T-helper 1 cell treated with Interleukin-12 subunit alpha and Interleukin-12 subunit beta and Interleukin-4 antibody, amounts not matched to agents 30 μg/mL and 1 μg/mL, for 36 hours (primary cell): Measurements from ENCODE around the gene FREM1.
"Not testable (repeated sequence)": the region's sequence is repeated elsewhere in the genome, so short reads cannot be mapped to it uniquely, and the experiment has no call there.

Experiments
- H3K27ac Mint-ChIP-seq: one replicate; pipeline ENCODE4 v1.8.0; 2021; ENCODE audit warnings: mild to moderate bottlenecking, mixed read lengths
- H3K27me3 Mint-ChIP-seq: one replicate; pipeline ENCODE4 v1.8.0; 2021; ENCODE audit warnings: low read depth, mixed read lengths
- H3K36me3 Mint-ChIP-seq: one replicate; pipeline ENCODE4 v1.8.0; 2021; ENCODE audit warnings: low read depth, mixed read lengths
- H3K4me1 Mint-ChIP-seq: one replicate; pipeline ENCODE4 v1.8.0; 2021; ENCODE audit warnings: low read depth, mixed read lengths
- H3K4me3 Mint-ChIP-seq: one replicate; pipeline ENCODE4 v1.8.0; 2021; ENCODE audit warnings: mild to moderate bottlenecking, moderate library complexity, mixed read lengths
- H3K9me3 Mint-ChIP-seq: one replicate; pipeline ENCODE4 v1.8.0; 2021; ENCODE audit warnings: mixed read lengths

Gene FREM1

GRCh38 chr9:14924230-14925219 is 14.3 kb upstream of the FREM1 start:
- H3K4me1 Mint-ChIP-seq, result no peaks in the 10 kb centered on the region
- H3K4me3 Mint-ChIP-seq, result no peak overlapping the region
- no peaks in the 10 kb centered on the region for H3K9me3 Mint-ChIP-seq
- H3K36me3 Mint-ChIP-seq, result no peaks in the 10 kb centered on the region
- no peak overlapping the region for H3K27ac Mint-ChIP-seq
- H3K27me3 Mint-ChIP-seq, result no peaks in the 10 kb centered on the region

GRCh38 chr9:14923701-14924100 is 13.5 kb upstream of the FREM1 start:
- Mint-ChIP-seq H3K27ac (no peak overlapping the region), H3K36me3 (no peaks in the 10 kb centered on the region), H3K27me3 (no peaks in the 10 kb centered on the region), H3K9me3 (no peaks in the 10 kb centered on the region), H3K4me3 (no peak overlapping the region), H3K4me1 (no peaks in the 10 kb centered on the region)

GRCh38 chr9:14920805-14921204 is 10.6 kb upstream of the FREM1 start:
- not testable (repeated sequence) for H3K36me3 Mint-ChIP-seq, H3K4me1 Mint-ChIP-seq, H3K27me3 Mint-ChIP-seq, H3K4me3 Mint-ChIP-seq, H3K9me3 Mint-ChIP-seq, H3K27ac Mint-ChIP-seq

GRCh38 chr9:14913366-14913765 is 3.1 kb upstream of the FREM1 start:
- H3K27me3 Mint-ChIP-seq, result peaks cover 16% of the 10 kb centered on the region
- H3K4me3 Mint-ChIP-seq, result no peak overlapping the region
- no peaks in the 10 kb centered on the region for H3K4me1 Mint-ChIP-seq
- H3K9me3 Mint-ChIP-seq, result no peaks in the 10 kb centered on the region
- H3K27ac Mint-ChIP-seq, result no peak overlapping the region
- no peaks in the 10 kb centered on the region for H3K36me3 Mint-ChIP-seq

GRCh38 chr9:14912859-14913258 is 2.6 kb upstream of the FREM1 start:
- H3K4me1 Mint-ChIP-seq, result no peaks in the 10 kb centered on the region
- no peaks in the 10 kb centered on the region for H3K9me3 Mint-ChIP-seq
- peaks cover 16% of the 10 kb centered on the region for H3K27me3 Mint-ChIP-seq
- no peak overlapping the region for H3K4me3 Mint-ChIP-seq
- no peak overlapping the region for H3K27ac Mint-ChIP-seq
- no peaks in the 10 kb centered on the region for H3K36me3 Mint-ChIP-seq

GRCh38 chr9:14911046-14911445 is 818 bp upstream of the FREM1 start:
- peaks cover 15% of the 10 kb centered on the region for H3K27me3 Mint-ChIP-seq
- H3K4me1 Mint-ChIP-seq, result no peaks in the 10 kb centered on the region
- no peaks in the 10 kb centered on the region for H3K9me3 Mint-ChIP-seq
- H3K36me3 Mint-ChIP-seq, result no peaks in the 10 kb centered on the region
- no peak overlapping the region for H3K4me3 Mint-ChIP-seq
- H3K27ac Mint-ChIP-seq, result no peak overlapping the region

GRCh38 chr9:14909601-14909960 is 647 bp downstream of the FREM1 start:
- no peak overlapping the region for H3K27ac Mint-ChIP-seq

GRCh38 chr9:14909181-14909580 is 1.0 kb downstream of the FREM1 start:
- no peak overlapping the region for H3K4me3 Mint-ChIP-seq
- peaks cover 15% of the 10 kb centered on the region for H3K27me3 Mint-ChIP-seq
- H3K9me3 Mint-ChIP-seq, result no peaks in the 10 kb centered on the region
- no peak overlapping the region for H3K27ac Mint-ChIP-seq
- H3K4me1 Mint-ChIP-seq, result no peaks in the 10 kb centered on the region
- H3K36me3 Mint-ChIP-seq, result no peaks in the 10 kb centered on the region

More at GRCh38 chr9:14909601-14909960, 647 bp downstream of the FREM1 start:
- Mint-ChIP-seq H3K4me1 (no peaks in the 10 kb centered on the region), H3K9me3 (no peaks in the 10 kb centered on the region), H3K4me3 (no peak overlapping the region), H3K36me3 (no peaks in the 10 kb centered on the region), H3K27me3 (peaks cover 15% of the 10 kb centered on the region)

- H3K27ac Mint-ChIP-seq, result no peak overlapping the region
- no peaks in the 10 kb centered on the region for H3K36me3 Mint-ChIP-seq
- H3K27me3 Mint-ChIP-seq, result peaks cover 15% of the 10 kb centered on the region
- H3K9me3 Mint-ChIP-seq, result no peaks in the 10 kb centered on the region
- H3K4me3 Mint-ChIP-seq, result no peak overlapping the region
- H3K4me1 Mint-ChIP-seq, result no peaks in the 10 kb centered on the region
Measured at GRCh38 chr9:14908295-14909180, 1.7 kb downstream of the FREM1 start.

GRCh38 chr9:14907696-14908095 is 2.5 kb downstream of the FREM1 start:
- Mint-ChIP-seq H3K27me3 (peaks cover 7% of the 10 kb centered on the region), H3K9me3 (no peaks in the 10 kb centered on the region), H3K4me1 (no peaks in the 10 kb centered on the region), H3K27ac (no peak overlapping the region), H3K4me3 (no peak overlapping the region), H3K36me3 (no peaks in the 10 kb centered on the region)

GRCh38 chr9:14907360-14907685 is 2.9 kb downstream of the FREM1 start:
- H3K4me1 Mint-ChIP-seq, result no peaks in the 10 kb centered on the region
- H3K9me3 Mint-ChIP-seq, result no peaks in the 10 kb centered on the region
- no peaks in the 10 kb centered on the region for H3K36me3 Mint-ChIP-seq
- H3K27ac Mint-ChIP-seq, result no peak overlapping the region
- peaks cover 3% of the 10 kb centered on the region for H3K27me3 Mint-ChIP-seq
- H3K4me3 Mint-ChIP-seq, result no peak overlapping the region

- no peaks in the 10 kb centered on the region for H3K4me1 Mint-ChIP-seq
- H3K4me3 Mint-ChIP-seq, result no peak overlapping the region
- no peaks in the 10 kb centered on the region for H3K9me3 Mint-ChIP-seq
- H3K36me3 Mint-ChIP-seq, result no peaks in the 10 kb centered on the region
- H3K27me3 Mint-ChIP-seq, result peaks cover 7% of the 10 kb centered on the region
- no peak overlapping the region for H3K27ac Mint-ChIP-seq
Measured at GRCh38 chr9:14906644-14907359, 3.4 kb downstream of the FREM1 start.

- Mint-ChIP-seq H3K4me1 (no peaks in the 10 kb centered on the region), H3K4me3 (no peak overlapping the region), H3K36me3 (no peaks in the 10 kb centered on the region), H3K9me3 (no peaks in the 10 kb centered on the region), H3K27ac (no peak overlapping the region), H3K27me3 (peaks cover 7% of the 10 kb centered on the region)
Measured at GRCh38 chr9:14906000-14906399, 4.2 kb downstream of the FREM1 start.

- H3K27ac Mint-ChIP-seq, result no peak overlapping the region
- no peaks in the 10 kb centered on the region for H3K36me3 Mint-ChIP-seq
- peaks cover 7% of the 10 kb centered on the region for H3K27me3 Mint-ChIP-seq
- H3K4me1 Mint-ChIP-seq, result no peaks in the 10 kb centered on the region
- H3K4me3 Mint-ChIP-seq, result no peak overlapping the region
- H3K9me3 Mint-ChIP-seq, result no peaks in the 10 kb centered on the region
Measured at GRCh38 chr9:14903040-14903439, 7.2 kb downstream of the FREM1 start.
